Measurements from ENCODE around the gene TRIM29. TPM values are rescaled to one million over a fixed set of nuclear protein-coding genes. Genes with fewer than 3 reads are reported as not detected.

The TRIM29 gene
- total and polyA plus RNA-seq, 2 of the 13 experiments (the other 11 are each of a cell fraction or from before 2014, with no cell fraction given): 0.86 TPM

- no peak; the same call in 1 of the 2 replicates for TF ChIP-seq SALL2 (CRISPR knock-in tag; IDR thresholded peaks at IDR 0.05)
- peak; percentile 73; the same call in 1 of the 2 replicates for TF ChIP-seq HDAC1 (CRISPR knock-in tag; IDR thresholded peaks at IDR 0.05)
- no peak for TF ChIP-seq ZNF10 (CRISPR knock-in tag; IDR thresholded peaks at IDR 0.05; ENCODE audit: borderline replicate concordance, low read depth)
- TF ChIP-seq CCAR2 (optimal IDR thresholded peaks at IDR 0.05; ENCODE audit: low read depth, low read length): peak; percentile 29
- TF ChIP-seq TRIM24 (CRISPR knock-in tag; IDR thresholded peaks at IDR 0.05): 0 out of 2 replicates have a peak, but pooled peaks have one; percentile 49
- TF ChIP-seq IRF9 (CRISPR knock-in tag; IDR thresholded peaks at IDR 0.05; ENCODE audit: borderline replicate concordance): peak; percentile 46; the same call in 1 of the 2 replicates
- TF ChIP-seq TBX2 (CRISPR knock-in tag; IDR thresholded peaks at IDR 0.05; ENCODE audit: borderline replicate concordance): peak; percentile 90
- TF ChIP-seq CBX5 (CRISPR knock-in tag; IDR thresholded peaks at IDR 0.05; ENCODE audit: borderline replicate concordance): no peak
- TF ChIP-seq LBX2 (CRISPR knock-in tag; IDR thresholded peaks at IDR 0.05; ENCODE audit: borderline replicate concordance): no peak
- 0 out of 2 replicates have a peak, but pooled peaks have one; percentile 4 for TF ChIP-seq NFYB (CRISPR knock-in tag; IDR thresholded peaks at IDR 0.05)
- no peak for TF ChIP-seq ZBTB4 (CRISPR knock-in tag; IDR thresholded peaks at IDR 0.05; ENCODE audit: borderline replicate concordance)
- no peak for TF ChIP-seq ZNF30 (CRISPR knock-in tag; IDR thresholded peaks at IDR 0.05)
- no peak for TF ChIP-seq GPN1 (CRISPR knock-in tag; IDR thresholded peaks at IDR 0.05; ENCODE audit: borderline replicate concordance)
- TF ChIP-seq ZMYM2 (CRISPR knock-in tag; IDR thresholded peaks at IDR 0.05): peak; percentile 85
- TF ChIP-seq EED (CRISPR knock-in tag; IDR thresholded peaks at IDR 0.05): no peak
- peak; percentile 76 for TF ChIP-seq PRDM10 (CRISPR knock-in tag; IDR thresholded peaks at IDR 0.05; ENCODE audit: low read depth)
- TF ChIP-seq ZFP36 (IDR thresholded peaks at IDR 0.05; ENCODE audit: borderline replicate concordance, low read depth, low read length, partially characterized antibody): no peak
- TF ChIP-seq CENPT (CRISPR knock-in tag; IDR thresholded peaks at IDR 0.05; ENCODE audit: low read depth): no peak
- no peak for TF ChIP-seq ZNF737 (CRISPR knock-in tag; IDR thresholded peaks at IDR 0.05; ENCODE audit: borderline replicate concordance)
- peak; percentile 36; the same call in 1 of the 2 replicates for TF ChIP-seq ZNF350 (CRISPR knock-in tag; IDR thresholded peaks at IDR 0.05; ENCODE audit: borderline replicate concordance, low read depth)
Observed at GRCh38 chr11:120184946-120185705, 47.2 kb upstream of the TRIM29 start (continued).

All from HepG2 (cell line).